HepG2 (cell line): ENCODE data around the gene ZNF429. TPM values are rescaled to one million over a fixed set of nuclear protein-coding genes. Genes with fewer than 3 reads are reported as not detected.

Source experiments
- ATAC-seq: fragments of 200-7000 bp; cut with Tn5 transposase; 3 replicates; pipeline ENCODE4 v1.9.1; 2020; ENCODE audit warnings: mild to moderate bottlenecking, moderate library complexity
- BruUV-seq: library from RNA; stranded (reverse); fragments of 400-500 nt; replicated peaks from 2 replicates; lab custom pipeline; 2021; lab: Mats Ljungman, UMichigan
- CTCF ChIA-PET: fragments of 300-600 bp; formaldehyde crosslinking; extraction: SDS; loops from one replicate; lab custom pipeline; 2021; ENCODE audit warnings: low total read pairs, inconsistent platforms, low intra/inter-chr PET ratio; lab: Yijun Ruan, JAX
- POLR2A ChIA-PET: fragments of 350-600 bp; sonication (Branson Sonifier 250); formaldehyde crosslinking; loops from one replicate; lab custom pipeline; 2020; ENCODE audit warnings: antibody characterized with exemption, inconsistent platforms; lab: Yijun Ruan, JAX
- DNase-seq: peaks from one replicate; pipeline ENCODE4 v3.0.0-alpha.2; 2015; ENCODE audit warnings: low spot score
- FAIRE-seq: peaks from 3 replicates; lab custom pipeline; 2011; peaks lifted over from hg19 to GRCh38; lab: Jason Lieb, UNC
- H2AFZ ChIP-seq: one replicate; pipeline ENCODE4 v1.6.1; 2011; ENCODE audit warnings: low read length, inconsistent platforms
- H3K27ac ChIP-seq: fragments of 300-600 bp; 3 replicates; pipeline ENCODE4 v1.8.0; 2011; ENCODE audit warnings: mixed run types, mild to moderate bottlenecking, mixed read lengths, low read length, inconsistent platforms; ENCODE audit not compliant: insufficient read depth; ENCODE audit errors: extremely low read length
- H3K27me3 ChIP-seq, 2 experiments: fragments of 200-600 bp in 1 of 2; 2 replicates in 1 of 2; 3 replicates in 1 of 2; pipeline versions ENCODE4 v1.6.0 to v1.8.0; 2011; ENCODE audit warnings: low read length in 2 of 2, mild to moderate bottlenecking in 2 of 2, moderate library complexity in 2 of 2, inconsistent platforms in 1 of 2; ENCODE audit not compliant: insufficient read depth in 2 of 2, control insufficient read depth in 1 of 2
- H3K36me3 ChIP-seq, 2 experiments: fragments of 200-600 bp in 1 of 2; replicated peaks in 1 of 2; 2 replicates in 1 of 2; 3 replicates in 1 of 2; pipeline versions ENCODE4 v1.5.1 to v1.8.0; 2011; ENCODE audit warnings: low read length in 2 of 2, inconsistent platforms in 1 of 2; ENCODE audit not compliant: insufficient read depth in 2 of 2, control insufficient read depth in 1 of 2
- H3K4me1 ChIP-seq: 2 replicates; pipeline ENCODE4 v1.5.1; 2012; ENCODE audit warnings: low read length, inconsistent platforms; ENCODE audit not compliant: insufficient read depth
- H3K4me2 ChIP-seq: 2 replicates; pipeline ENCODE4 v1.6.0; 2011; ENCODE audit warnings: low read depth, low read length, inconsistent platforms
- H3K4me3 ChIP-seq, 3 experiments: fragments of 200-600 bp in 1 of 3; sonication (generic), shearing (Covaris generic) in 1 of 3; replicated peaks in 1 of 3; 2 replicates each; pipeline ENCODE4 v1.5.1; 2011 to 2016; ENCODE audit warnings: low read length in 3 of 3, inconsistent platforms in 2 of 3, low read depth in 2 of 3, mild to moderate bottlenecking in 2 of 3, control low read depth in 1 of 3, mixed read lengths in 1 of 3; ENCODE audit not compliant: insufficient read depth in 1 of 3
- H3K79me2 ChIP-seq: one replicate; pipeline ENCODE4 v1.6.1; 2011; ENCODE audit warnings: low read length, inconsistent platforms; ENCODE audit not compliant: insufficient read depth
- H3K9ac ChIP-seq: 2 replicates; pipeline ENCODE4 v1.6.0; 2011; ENCODE audit warnings: mild to moderate bottlenecking, low read depth, low read length, inconsistent platforms; ENCODE audit not compliant: insufficient read depth
- H3K9me3 ChIP-seq: 2 replicates; pipeline ENCODE4 v1.5.1; 2012; ENCODE audit warnings: mild to moderate bottlenecking, low read length
- H4K20me1 ChIP-seq: 2 replicates; pipeline ENCODE4 v1.6.0; 2011; ENCODE audit warnings: inconsistent platforms, mild to moderate bottlenecking, low read length, moderate library complexity; ENCODE audit not compliant: insufficient read depth
- CHD2 ChIP-seq: IDR thresholded peaks from 2 replicates; pipeline ENCODE4 v1.6.1; 2011; ENCODE audit warnings: low read depth, low read length, improper control_type of control experiment
- ESRRA ChIP-seq: sonication (generic); formaldehyde crosslinking; IDR thresholded peaks from 2 replicates; pipeline ENCODE4 v1.5.1; 2020; ENCODE audit warnings: mild to moderate bottlenecking, low read depth, missing genetic modification reagents
- GZF1 ChIP-seq: sonication (generic); formaldehyde crosslinking; IDR thresholded peaks from 2 replicates; pipeline ENCODE4 v1.5.1; 2020; ENCODE audit warnings: mild to moderate bottlenecking, missing genetic modification reagents
- IRF2 ChIP-seq: IDR thresholded peaks from 2 replicates; pipeline ENCODE4 v1.6.1; 2018; ENCODE audit warnings: missing genetic modification reagents, missing compliant biosample characterization
- POLR2AphosphoS2 ChIP-seq: IDR thresholded peaks from 2 replicates; pipeline ENCODE4 v1.6.1; 2011; ENCODE audit warnings: low read depth, low read length, improper control_type of control experiment
- YY1 ChIP-seq: IDR thresholded peaks from 2 replicates; pipeline ENCODE4 v1.6.1; 2011; ENCODE audit warnings: low read length, low read depth, moderate library complexity, mild to moderate bottlenecking; ENCODE audit not compliant: insufficient read depth, insufficient replicate concordance
- ZFP36L2 ChIP-seq: sonication (generic); formaldehyde crosslinking; IDR thresholded peaks from 2 replicates; pipeline ENCODE4 v1.4.0; 2020; ENCODE audit warnings: missing genetic modification reagents
- ZNF652 ChIP-seq: IDR thresholded peaks from 2 replicates; pipeline ENCODE4 v1.6.1; 2016; ENCODE audit warnings: low read depth, borderline replicate concordance
- ZNF782 ChIP-seq: sonication (generic); formaldehyde crosslinking; IDR thresholded peaks from 2 replicates; pipeline ENCODE4 v1.4.0; 2020; ENCODE audit warnings: missing genetic modification reagents, mild to moderate bottlenecking, borderline replicate concordance
- WGBS: methylation state at CpG from one replicate; pipeline ENCODE4 v1.1.6; 2017; ENCODE audit warnings: low lambda C conversion rate; 5-methylcytosine and 5-hydroxymethylcytosine counted together
- in situ Hi-C: cut with HindIII; loops from 2 replicates; pipeline ENCODE4 v1.10.0; 2017; ENCODE audit warnings: low pct_unique_long_range_greater_than_20kb; ENCODE audit not compliant: extremely low pct_ligation_motif_present
- intact Hi-C: fragments of 100-400 bp; cut with micrococcal nuclease; formaldehyde crosslinking; loops from one replicate; pipeline ENCODE4 v1.10.0; 2022; ENCODE audit not compliant: unreplicated experiment
- polyA plus RNA-seq, 8 experiments: library from polyadenylated mRNA; depleted of rRNA in 3 of 8; stranded (reverse) in 7 of 8; unstranded in 1 of 8; fragments of >200 nt; fragmentation: Illumina TruSeq in 4 of 8; extraction: Trizol in 4 of 8; gene quantifications; 2 replicates each; pipeline versions ENCODE4 v1.2.1 to v1.2.3, GENCODE V29; 2011 to 2016; ENCODE audit warnings: low read depth in 4 of 8, missing spikeins in 1 of 8, mixed read lengths in 1 of 8; ENCODE audit not compliant: insufficient read depth in 1 of 8
- total RNA-seq, 5 experiments: library from RNA; depleted of rRNA; stranded (reverse); fragments of >200 nt; fragmentation: Illumina TruSeq; extraction: Trizol; gene quantifications; 2 replicates each; pipeline ENCODE4 v1.2.3, GENCODE V29; 2016; ENCODE audit warnings: low read depth in 1 of 5
- TF ChIP-seq, protein P1 (sequence below): sonication (generic); formaldehyde crosslinking; IDR thresholded peaks from 2 replicates; pipeline ENCODE4 v1.4.0; 2020; ENCODE audit warnings: missing genetic modification reagents, borderline replicate concordance
- TF ChIP-seq, protein P2 (sequence below): IDR thresholded peaks from 2 replicates; pipeline ENCODE4 v1.6.1; 2018; ENCODE audit warnings: missing genetic modification reagents

The ZNF429 gene
- total and polyA plus RNA-seq, 2 of the 13 experiments (the other 11 are each of a cell fraction or from before 2014, with no cell fraction given) = 3.3 to 3.4 TPM

DNA sequence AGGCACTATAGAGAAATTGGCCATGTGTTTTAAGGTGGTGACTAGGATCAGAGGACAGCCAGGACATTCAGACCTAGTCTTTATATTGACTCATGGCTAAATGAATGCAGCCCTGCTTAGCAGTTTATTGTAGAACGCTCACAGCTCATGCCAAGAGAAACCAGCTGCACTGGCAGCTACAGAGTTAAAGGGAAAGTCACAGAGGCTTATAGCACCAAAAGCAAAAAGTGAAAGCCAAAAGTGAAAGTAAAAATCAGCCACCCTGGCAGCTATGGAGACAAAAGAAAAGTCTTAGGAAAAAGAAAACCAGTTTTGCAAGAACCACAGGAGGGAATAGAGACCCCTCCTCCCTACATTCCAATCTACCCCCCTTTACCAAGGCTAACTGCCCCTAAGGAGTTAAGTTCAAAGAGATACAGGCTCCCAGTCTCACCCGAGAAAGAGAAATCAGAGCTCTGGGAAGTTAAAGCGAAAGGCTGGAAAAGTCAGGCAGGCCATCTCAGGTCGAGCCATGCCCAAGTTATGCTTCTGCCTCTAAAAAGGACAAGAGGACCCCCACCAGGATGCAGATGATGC, 99.0 kb downstream of the ZNF429 start:
- H3K9ac ChIP-seq = peak overlapping the region; percentile 50; the same call in 1 of the 2 replicates
- no TSS peak for BruUV-seq
- no peak for TF ChIP-seq POLR2AphosphoS2
- TF ChIP-seq, protein P1, sequence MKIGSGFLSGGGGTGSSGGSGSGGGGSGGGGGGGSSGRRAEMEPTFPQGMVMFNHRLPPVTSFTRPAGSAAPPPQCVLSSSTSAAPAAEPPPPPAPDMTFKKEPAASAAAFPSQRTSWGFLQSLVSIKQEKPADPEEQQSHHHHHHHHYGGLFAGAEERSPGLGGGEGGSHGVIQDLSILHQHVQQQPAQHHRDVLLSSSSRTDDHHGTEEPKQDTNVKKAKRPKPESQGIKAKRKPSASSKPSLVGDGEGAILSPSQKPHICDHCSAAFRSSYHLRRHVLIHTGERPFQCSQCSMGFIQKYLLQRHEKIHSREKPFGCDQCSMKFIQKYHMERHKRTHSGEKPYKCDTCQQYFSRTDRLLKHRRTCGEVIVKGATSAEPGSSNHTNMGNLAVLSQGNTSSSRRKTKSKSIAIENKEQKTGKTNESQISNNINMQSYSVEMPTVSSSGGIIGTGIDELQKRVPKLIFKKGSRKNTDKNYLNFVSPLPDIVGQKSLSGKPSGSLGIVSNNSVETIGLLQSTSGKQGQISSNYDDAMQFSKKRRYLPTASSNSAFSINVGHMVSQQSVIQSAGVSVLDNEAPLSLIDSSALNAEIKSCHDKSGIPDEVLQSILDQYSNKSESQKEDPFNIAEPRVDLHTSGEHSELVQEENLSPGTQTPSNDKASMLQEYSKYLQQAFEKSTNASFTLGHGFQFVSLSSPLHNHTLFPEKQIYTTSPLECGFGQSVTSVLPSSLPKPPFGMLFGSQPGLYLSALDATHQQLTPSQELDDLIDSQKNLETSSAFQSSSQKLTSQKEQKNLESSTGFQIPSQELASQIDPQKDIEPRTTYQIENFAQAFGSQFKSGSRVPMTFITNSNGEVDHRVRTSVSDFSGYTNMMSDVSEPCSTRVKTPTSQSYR = no peak
- no peak for TF ChIP-seq ESRRA (CRISPR knock-in tag)
- no peak for TF ChIP-seq CHD2
- no peak for TF ChIP-seq ZNF782
- TF ChIP-seq, protein P2, sequence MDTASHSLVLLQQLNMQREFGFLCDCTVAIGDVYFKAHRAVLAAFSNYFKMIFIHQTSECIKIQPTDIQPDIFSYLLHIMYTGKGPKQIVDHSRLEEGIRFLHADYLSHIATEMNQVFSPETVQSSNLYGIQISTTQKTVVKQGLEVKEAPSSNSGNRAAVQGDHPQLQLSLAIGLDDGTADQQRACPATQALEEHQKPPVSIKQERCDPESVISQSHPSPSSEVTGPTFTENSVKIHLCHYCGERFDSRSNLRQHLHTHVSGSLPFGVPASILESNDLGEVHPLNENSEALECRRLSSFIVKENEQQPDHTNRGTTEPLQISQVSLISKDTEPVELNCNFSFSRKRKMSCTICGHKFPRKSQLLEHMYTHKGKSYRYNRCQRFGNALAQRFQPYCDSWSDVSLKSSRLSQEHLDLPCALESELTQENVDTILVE (CRISPR knock-in tag) = no peak
- TF ChIP-seq IRF2 = peak; percentile 42; the same call in 1 of the 2 replicates
- TF ChIP-seq ZFP36L2 (CRISPR knock-in tag) = no peak
- peak; percentile 83 for TF ChIP-seq ZNF652
- TF ChIP-seq GZF1 (CRISPR knock-in tag) = no peak
- TF ChIP-seq YY1 = no peak
- TF ChIP-seq, all 625 proteins: peak for 2
- POLR2A ChIA-PET = no interaction called here
- WGBS = under 1% methylated on average over 4 of the region's 4 CpGs
- Histone ChIP-seq H3K27me3 (no peaks in the 10 kb centered on the region), H3K36me3 (no peaks in the 10 kb centered on the region), H3K4me1 (peaks cover 13% of the 10 kb centered on the region), H3K27ac (no peak overlapping the region), H3K4me2 (peak overlapping the region; percentile 65), H3K79me2 (no peaks in the 10 kb centered on the region), H3K4me3 (peak overlapping the region; percentile 32 to 66 (median 39)), H4K20me1 (no peaks in the 10 kb centered on the region), H3K9me3 (peaks cover 12% of the 10 kb centered on the region; the same call in 1 of the 2 replicates), H2AFZ (peak overlapping the region; percentile 81)
- FAIRE-seq (peak; percentile 65), DNase-seq (no peak), ATAC-seq (peak; percentile 61)
- in situ Hi-C loops (no loop called here), intact Hi-C loops (no loop called here)
- CTCF ChIA-PET = no interaction called here

Other genes with a start within 250 kb of the ZNF429 start
- gene ZNF708, start 176.2 kb upstream of the ZNF429 start, total RNA-seq (2016; rRNA removed; fragmentation: Illumina TruSeq; extraction: Trizol) = 5.2 and 6.9 TPM in 2 replicates
- 1.8 and 2.7 TPM in 2 replicates for gene ZNF708, start 176.2 kb upstream of the ZNF429 start, polyA plus RNA-seq (2011; rRNA removed)
- gene ZNF738, start 146.6 kb upstream of the ZNF429 start, total RNA-seq (2016; rRNA removed; fragmentation: Illumina TruSeq; extraction: Trizol) = 4.4 and 5.3 TPM in 2 replicates
- 2.7 and 3.4 TPM in 2 replicates for gene ZNF738, start 146.6 kb upstream of the ZNF429 start, polyA plus RNA-seq (2011; rRNA removed)
- 4.1 and 9.0 TPM in 2 replicates for gene ZNF493, start 108.5 kb upstream of the ZNF429 start, total RNA-seq (2016; rRNA removed; fragmentation: Illumina TruSeq; extraction: Trizol)
- gene ZNF493, start 108.5 kb upstream of the ZNF429 start, polyA plus RNA-seq (2011; rRNA removed) = 6.0 and 6.8 TPM in 2 replicates